Measurements from ENCODE around the gene PRKAG2.

- TF ChIP-seq CTCF (IDR thresholded peaks at IDR 0.05; ENCODE audit: low read depth, low read length, poor library complexity, severe bottlenecking) (no peak), EZH2phosphoT487 (IDR thresholded peaks at IDR 0.05; ENCODE audit: borderline replicate concordance, low read length) (no peak)
Observed at GRCh38 chr7:151854720-151855071, 22.2 kb downstream of the PRKAG2 start.

Data from DOHH2 (cell line).